CD4-positive, alpha-beta T cell treated with Interleukin-4 for 1 hour (primary cell): ENCODE results near the gene CLDN11.

Source experiments
- DNase-seq, 2 donors: peaks; one replicate each; pipeline ENCODE4 v3.0.0-alpha.2; 2020 to 2022

The CLDN11 gene

DNA sequence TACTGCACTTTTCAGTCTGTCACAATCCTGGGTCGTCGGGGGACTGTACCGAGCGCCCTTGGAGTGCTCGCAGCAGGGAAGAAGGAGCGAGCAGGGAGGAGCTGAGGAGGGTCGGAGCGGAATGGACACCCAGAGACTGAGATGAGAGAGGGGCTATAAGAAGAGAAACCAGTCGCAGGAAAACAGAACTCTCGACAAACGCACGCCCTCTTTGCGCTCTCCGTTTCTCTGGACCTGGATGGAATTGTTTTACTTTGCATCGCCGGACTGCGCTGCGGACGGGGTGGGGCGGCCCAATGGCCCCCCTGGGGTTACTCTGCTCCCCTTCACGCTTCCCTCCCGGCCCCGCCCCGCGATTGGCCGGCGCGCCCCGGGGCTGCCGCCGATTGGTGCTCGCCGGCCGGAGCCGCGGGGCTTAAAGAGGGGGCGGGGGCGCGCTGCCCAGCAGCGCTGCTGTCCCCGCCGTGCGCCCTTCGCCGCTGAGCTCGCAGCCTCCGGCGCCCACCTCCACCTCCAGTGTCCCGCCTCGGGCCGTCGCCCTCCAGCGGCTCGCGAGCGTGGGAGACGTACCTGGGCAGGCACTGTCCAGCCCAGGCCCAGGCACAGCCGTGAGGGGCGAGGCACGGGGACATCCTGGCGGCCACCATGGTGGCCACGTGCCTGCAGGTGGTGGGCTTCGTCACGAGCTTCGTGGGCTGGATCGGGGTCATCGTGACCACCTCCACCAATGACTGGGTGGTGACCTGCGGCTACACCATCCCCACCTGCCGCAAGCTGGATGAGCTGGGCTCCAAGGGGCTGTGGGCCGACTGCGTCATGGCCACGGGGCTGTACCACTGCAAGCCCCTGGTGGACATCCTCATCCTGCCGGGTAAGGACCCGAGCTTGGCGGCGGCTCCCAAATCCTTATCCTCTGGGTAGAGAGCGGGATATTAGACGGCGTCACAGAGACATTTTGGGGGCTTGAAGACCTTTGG lies at the start of gene CLDN11:
Gene CLDN11 (plus strand): TSS at position 447 of the 977 bp plus-strand sequence. CDS start 199 bp downstream, at position 646.
- no peak for DNase-seq

DNA sequence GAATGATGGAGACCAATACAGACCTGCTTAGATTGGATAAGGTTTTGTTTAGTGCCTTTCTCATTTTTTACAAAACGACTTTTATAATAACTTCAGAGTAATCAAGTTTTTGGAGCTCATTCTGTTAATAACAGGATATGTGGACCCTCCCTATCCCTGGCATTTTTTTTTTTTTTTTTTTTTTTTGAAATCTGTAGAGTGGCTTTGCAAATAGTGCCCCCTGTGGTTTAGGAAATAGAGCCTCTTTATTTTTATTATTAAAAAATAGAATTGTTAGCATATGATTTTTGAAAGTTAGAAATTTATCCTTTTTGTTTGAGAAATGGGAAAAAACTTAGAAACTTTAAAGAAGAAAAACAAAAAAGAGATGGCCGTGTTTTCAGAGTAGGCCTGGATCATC lies 49.7 kb upstream of the CLDN11 start:
- no peak for DNase-seq

DNA sequence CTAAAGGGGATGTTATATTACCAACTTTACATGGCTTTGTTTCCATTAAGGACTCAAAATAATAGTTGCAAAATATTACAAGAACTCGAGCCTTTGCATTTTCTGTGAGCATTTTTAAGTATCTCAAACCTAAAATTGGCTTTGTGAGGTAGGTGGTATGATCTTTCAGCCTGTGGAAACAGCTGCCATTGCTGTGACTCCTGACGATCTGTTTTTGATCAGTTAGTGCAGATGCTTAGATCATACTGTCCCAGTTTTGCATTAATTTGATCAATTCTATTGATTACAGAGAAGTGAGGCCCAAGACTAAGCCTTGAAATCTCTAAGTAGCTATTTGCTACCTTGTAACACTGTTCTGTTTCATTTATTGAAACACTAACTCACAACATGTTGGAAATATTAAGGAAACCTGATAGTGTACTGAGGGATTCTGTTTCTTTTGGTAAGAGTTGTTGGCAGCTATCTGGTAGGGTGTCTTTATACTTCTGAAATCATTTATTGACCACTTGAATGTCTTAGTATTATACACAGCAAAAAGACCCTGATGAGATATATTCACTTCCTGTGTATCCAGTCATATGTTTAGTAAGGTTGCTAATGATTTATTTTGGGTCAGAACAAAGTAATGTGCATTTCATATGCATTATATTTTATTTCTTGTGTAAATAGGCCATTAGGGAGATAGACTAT lies 46.3 kb upstream of the CLDN11 start:
- DNase-seq, result no peak

DNA sequence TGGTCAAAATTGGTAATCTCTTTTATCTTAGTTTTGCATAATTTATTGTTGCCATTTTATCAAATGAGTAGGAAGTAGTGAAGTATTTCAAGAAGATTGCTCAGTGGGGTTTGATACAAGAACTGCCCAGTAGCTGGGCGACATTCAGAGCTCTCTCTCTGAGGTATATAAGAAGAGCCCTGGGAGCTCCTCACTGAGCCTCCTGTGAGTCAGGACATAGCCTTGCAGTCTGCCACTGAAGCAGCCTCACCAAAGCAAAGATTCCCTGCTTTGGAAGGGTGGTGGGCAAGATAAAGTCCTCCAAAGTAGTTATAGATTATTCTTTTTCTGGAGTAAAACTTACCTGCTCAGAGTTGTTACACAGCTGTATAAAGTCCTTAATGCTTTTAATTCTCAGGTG lies 35.1 kb upstream of the CLDN11 start:
- no peak for DNase-seq

DNA sequence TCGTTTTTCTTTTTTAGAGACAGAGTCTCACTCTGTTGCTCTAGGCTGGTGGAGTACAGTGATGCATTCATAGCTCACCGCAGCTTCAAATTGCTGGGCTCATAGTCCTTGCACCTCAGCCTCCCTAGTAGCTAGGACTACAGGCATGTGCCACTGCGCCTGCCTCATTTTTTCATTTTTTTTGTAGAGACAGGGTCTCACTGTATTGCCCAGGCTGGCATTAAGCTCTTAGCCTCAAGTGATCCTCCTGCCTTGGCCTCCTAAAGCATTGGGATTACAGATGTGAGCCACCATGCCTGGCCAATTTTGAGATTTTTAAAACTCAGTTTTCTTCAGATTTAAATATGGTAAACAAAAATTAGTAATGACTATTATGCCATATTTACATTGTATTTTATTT lies 32.2 kb upstream of the CLDN11 start:
- DNase-seq, result no peak

DNA sequence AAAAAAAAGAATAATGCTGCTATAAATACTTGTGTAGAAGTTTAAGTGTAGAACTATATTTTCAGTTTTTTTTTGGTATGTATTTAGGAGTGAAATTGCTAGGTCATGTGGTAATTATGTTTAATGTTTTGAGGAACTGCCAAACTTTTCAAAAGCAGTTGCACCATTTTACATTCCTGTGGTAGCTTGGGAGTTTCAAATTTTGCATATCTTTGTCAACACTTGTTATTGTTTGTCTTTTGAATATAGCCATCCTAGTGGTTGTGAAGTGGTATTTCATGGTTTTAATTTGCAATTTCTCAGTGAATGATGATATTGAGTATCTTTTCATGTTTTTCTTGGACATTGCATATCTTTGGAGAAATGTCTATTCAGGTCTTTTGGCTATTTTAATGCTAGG lies 30.7 kb upstream of the CLDN11 start:
- no peak for DNase-seq

DNA sequence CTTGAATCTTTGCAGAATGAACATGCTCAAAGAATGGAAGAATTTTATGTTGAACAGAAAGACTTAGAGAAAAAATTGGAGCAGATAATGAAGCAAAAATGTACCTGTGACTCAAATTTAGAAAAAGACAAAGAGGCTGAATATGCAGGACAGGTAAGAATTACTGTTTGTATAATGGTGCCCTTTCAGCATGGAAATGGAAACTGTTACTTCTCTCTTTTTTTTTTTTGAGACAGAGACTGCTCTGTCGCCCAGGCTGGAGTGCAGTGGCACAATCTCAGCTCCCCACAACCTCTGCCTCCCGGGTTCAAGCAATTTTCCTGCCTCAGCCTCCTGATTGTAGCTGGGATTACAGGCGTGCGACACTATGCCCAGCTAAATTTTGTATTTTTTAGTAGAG lies 27.6 kb upstream of the CLDN11 start:
- no peak for DNase-seq

DNA sequence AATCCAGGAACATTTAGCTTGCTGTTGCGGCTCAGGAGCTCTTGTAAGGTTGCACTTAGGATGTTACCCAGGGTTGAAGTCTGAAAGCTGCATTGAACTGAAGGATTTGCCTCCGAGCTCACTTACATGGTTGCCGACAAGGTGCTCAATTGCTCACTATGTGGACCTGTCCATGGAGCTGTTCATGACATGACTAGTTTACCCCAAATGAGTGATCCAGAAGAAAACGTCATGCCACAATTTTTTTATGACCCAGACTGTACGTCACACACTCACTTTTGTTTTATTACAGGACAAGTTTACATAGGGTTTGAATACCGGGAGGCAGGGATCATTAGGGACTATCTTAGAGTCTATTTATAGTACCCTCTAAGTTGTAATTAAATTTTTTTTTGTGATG lies 21.0 kb upstream of the CLDN11 start:
- DNase-seq, result no peak

DNA sequence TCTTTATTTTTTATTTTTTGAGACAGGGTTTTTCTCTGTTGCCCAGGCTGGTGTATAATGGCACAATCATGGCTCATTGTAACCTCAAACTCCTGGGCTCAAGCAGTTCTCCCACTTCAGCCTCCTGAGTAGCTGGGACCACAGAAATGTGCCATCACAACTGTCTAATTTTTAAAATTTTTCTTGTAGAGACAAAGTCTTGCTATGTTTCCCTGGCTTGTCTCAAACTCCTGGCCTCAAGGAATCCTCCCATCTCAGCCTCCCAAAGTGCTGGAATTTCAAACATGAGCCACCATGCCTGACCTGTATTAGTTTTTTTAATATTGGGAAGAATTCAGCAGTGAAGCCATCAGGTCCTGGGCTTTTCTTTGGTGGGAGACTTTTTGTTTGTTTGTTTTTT lies 13.6 kb upstream of the CLDN11 start:
- DNase-seq, result no peak

DNA sequence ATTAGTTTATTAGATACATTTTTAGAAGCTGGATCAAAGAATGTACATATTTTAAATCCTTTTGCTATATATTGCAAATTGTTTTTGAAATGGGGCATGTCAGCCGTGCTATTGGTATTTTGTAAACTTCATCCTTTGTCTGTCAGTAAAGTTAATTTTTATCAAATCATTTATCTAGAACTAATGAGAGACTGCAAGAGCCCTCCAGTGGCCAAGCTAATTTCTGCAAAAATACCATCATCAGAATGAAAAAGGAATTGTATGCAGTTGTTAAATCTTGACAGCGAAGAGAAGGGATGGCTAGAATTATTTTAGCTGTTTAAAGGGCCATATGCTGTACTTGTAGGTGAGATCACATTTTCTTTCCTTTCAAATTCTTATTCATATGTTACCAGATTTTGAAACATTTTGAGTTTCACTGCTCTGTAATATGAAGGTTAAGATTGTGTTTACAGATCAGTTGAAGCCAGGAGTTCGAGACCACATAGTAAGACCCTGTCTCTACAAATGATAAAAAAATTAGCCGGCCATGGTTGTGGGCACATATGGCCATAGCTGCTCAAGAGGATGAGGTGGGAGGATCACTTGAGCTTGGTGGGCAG lies 8.1 kb upstream of the CLDN11 start:
- peak in 1 of 2 donors; percentile 8 for DNase-seq

DNA sequence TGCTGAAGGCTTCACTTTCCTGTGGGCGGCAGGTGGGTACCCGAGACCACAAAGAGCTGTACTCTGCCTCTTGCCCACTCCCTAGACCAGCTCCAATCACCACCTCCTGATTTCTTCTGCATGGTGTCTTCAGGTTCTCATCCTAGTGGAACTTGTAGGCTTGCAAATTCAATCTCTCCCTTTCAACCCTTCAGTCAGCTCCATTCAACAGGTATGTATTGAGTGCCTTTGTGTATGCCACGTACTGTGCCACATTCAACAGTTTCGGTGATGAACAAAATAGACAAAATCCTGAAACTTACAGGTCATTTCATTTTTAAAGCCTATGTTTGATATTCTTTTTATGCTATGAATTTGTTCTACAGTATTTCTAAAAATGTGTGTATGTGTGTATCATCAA lies 5.4 kb upstream of the CLDN11 start:
- DNase-seq, result no peak

DNA sequence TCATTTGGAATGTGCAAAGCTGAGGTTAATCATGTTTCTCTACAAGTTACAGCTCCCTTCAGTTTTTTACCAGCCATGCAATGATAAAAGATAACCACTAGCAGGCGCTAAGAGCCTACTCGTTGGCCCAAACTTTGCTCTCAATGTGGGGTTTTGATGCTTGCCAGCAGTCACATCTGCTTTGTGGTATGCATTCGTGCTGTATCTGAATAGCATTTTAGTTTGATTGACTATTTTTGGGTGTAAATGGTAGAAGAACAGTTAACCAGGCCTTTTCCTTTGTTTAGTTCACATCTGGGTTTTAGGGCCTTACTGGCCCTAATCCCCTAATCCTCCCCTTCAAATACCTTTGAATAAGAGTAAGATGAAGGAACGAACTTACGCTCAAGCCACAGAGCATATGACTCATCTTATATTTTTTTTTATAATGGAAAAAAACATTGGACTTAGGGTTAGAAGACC lies 4.4 kb upstream of the CLDN11 start:
- peak; percentile 25 to 51 for DNase-seq

DNA sequence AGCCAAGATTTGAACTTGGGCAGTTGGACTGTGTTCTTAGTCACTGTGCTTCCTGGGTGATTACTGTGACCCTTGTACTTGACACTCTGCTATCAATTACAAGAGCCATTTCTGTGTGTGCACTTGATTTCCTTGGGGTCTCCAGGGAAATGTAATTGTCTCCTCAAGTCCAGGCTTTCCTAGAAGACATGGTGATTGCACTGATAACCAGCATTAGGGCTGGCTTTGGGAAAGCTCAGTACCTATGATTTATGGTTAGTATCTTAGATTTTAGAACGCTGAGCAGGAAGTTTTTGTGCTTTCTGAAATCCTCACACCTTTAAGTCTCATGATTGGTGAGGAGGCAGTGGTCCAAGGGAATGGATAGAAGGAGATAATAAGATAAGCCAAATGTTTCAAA lies 1.6 kb upstream of the CLDN11 start:
- DNase-seq, result no peak

DNA sequence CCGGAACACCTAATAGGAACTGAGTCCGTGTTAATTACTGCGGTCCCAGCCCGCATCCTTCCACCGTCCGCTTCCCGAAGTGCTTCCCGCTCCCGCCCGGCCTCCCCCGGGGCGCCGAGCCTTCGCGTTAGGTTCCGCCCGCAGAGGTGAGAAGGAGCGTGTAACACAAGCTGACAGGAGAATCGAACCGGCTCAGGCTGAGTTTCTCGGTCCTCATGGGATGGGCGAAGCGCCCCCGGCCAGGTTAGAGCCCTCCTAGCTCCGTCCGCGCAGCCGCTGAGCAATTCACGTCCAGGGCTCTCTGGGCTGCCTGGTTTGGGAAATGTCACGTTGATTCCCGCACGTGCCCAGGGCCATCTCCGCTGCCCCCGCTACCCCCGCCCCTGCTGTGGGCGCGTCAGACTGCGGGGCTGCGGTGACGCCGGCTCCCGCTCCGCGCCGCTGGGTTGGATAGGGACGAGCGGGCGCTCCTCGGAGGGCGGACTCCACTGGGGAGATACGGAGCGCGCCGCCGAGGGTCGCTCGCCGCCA lies 954 bp downstream of the CLDN11 start:
- DNase-seq, result no peak

DNA sequence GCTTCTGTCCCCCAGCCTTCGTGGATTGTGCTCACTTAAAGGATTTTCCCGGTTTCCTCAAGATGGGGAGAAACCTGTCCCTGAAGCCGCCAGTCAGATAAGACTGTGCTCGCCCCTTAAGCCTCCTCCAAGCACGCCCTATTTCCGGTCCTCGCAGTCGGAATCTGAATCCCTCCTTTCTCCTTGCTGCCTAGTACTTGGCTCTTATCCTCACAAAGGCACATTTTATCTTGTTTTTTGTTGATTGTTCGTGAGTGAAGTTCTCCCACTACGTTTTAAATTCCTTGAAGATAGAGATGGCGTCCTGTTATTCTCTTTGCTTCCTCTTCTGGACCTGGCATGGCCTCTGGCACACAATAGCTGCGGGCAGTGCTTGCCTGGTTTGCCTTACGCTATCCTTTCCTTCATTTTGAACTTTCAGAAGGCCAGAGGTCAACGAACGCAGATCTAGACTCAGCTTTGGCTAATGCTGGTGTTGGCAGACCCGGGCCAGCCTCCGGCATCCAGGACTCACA lies 1.7 kb downstream of the CLDN11 start:
- no peak for DNase-seq

DNA sequence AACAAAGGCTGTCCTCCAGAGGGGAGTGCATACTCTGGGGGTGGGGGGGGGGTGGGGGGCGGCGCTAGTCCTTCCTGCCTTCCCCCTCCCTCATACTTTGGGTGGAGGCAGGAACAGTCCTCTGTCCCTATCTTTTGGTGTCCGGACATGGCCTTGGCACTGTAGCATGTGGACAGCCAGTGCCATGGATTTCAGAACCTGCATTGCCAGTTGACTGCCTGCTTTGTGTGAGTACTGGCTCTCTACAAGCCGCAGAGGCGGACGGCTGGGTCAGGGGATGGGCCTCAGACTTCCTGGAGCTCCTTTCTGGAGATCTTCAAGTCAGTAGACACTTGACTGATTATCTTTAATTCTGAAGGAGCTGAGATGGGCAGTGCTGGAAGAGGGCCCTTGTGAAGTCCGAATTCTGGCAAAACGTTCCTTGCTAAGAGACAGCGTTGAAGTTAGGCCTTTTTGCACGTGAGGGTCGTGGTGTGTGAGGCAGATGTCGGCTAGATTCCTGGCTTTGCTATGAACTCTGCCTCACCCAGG lies 2.5 kb downstream of the CLDN11 start:
- no peak for DNase-seq

DNA sequence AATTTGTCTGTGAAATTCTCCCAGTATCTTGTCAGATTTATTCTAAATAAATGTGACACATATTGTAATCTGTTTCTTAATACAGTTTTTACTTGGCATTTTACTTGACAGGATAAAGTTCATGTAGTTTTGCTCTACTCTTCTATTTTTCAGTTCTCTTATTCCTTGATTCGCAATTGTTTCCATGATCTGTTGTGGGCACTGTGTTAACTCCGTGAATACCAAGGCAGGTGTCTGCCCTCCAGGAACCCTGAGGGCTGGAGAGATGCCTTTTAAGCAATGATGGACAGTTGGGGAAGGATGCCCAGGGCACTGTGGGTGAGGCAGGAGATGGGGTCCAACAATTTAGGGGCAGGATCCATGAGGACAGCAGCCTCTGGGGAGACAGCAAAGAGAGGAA lies 3.1 kb downstream of the CLDN11 start:
- no peak for DNase-seq

DNA sequence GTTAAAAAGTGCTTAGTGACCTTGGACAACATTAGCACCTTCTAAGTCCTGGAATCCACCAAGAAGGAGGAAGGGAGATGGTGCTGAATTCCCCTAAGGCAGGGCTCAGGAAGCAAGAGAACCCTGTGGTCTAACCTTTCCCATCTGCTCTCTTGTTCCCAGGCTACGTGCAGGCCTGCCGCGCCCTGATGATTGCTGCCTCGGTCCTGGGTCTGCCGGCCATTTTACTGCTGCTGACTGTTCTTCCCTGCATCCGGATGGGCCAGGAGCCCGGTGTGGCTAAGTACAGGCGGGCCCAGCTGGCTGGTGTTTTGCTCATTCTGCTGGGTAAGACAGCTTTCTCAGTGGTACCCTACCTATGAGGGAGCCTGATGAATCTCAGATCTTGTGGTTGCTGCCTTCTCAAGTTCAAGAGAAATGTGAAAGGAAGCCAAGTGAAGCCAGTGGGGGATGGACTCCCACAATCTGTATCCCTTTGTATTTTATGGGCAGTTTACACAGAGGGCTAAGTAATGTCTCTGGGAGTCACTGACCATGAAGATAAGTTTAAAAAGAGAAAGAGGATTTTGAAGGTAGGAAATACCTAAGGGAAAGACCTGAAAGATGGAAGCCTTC lies 4.4 kb downstream of the CLDN11 start:
- no peak for DNase-seq

DNA sequence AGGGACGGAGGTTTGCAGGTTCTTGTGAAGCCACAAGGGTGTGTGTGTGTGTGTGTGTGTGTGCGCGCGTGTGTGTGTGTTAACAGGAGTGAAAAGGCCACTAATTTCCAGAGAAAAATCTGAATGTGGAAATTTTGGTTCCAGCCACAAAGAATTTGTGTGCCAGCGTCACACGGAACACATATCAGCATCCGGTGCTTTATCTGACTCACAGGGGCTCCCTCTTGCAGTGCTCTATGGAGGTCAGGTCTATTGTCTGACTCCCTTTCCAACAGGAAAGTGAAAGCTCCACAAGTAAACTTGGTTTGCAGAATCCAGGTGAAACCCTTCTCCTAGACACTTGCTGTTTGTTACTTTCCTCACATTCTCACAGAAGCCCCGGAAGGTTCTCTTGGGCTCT lies 6.2 kb downstream of the CLDN11 start:
- no peak for DNase-seq

DNA sequence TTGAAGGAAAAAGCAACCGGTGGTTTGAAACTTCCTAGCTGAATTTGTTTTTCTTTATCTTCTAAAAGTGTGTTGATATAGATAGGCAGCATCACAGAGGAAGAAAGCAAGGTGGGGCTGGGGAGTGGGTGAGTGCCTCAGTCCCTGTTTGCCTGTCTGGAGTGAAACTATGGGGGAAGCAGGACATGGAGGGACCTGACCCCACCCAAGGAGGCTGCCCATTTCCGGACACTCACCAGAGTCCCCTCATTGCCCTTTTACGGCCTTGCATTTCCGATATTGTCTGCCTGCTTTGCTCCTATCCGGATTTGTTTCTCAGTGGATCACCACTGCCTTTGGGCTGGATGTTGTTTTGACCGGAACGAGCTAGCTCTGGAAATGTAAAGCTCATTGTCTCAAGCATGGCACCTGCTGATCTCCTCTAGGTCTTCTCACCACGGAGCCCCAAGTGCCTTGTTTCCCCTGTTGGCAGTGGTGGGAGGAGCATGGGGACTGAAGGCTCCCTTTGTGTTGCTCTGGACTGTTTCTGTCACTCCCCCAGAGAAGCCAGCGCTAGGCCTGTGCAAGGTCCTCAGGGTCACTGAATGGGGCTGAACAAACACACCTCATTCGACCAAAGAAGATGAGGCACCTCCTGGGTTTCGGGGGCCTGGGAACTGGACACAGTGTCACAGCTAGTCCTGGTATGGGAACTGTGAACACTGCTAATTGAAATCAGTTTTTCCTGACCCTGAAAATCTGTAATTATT lies 7.0 kb downstream of the CLDN11 start:
- no peak for DNase-seq

DNA sequence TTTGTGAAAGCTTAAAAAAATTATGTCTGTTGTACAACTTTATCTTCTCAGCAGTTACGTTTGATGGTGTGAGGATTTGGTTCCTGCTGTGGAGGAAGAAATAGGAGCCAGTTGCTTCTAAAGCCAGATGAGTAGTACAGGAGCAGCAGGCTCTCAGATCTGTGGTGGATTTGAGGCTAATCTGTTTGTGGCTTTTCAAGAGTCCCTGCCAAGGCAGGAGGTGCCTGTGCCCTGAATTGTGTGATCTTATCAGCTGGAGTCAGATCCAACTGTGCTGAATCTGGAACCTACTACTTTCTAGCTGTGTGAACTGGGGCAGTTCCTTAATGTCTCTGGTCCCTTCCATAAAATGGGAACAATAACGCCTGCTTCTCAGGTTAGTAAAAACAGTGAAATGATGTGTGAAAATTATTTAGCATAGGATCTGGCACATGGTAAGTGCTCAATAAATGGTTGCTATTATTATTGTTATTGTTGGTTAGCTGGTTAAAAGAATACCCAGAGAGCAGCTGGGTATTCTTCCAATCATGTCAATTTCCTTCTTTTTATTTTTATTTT lies 7.7 kb downstream of the CLDN11 start:
- no peak for DNase-seq
